Prostate gland (tissue), 2 donors: Measurements from ENCODE around the gene ADGRB3. TPM values are rescaled to one million over a fixed set of nuclear protein-coding genes. Genes with fewer than 3 reads are reported as not detected.
A peak's percentile ranks its signal among the peaks of the same experiment; 100 is the strongest.

ENCODE experiments used
- DNase-seq: peaks from one replicate; pipeline ENCODE4 v3.0.0-alpha.2; 2019; ENCODE audit warnings: low spot score
- H3K27ac ChIP-seq, 2 donors: fragments of 200-600 bp; sonication (generic); 2 replicates each; pipeline ENCODE4 v1.5.1; 2017 to 2019
- H3K27me3 ChIP-seq: fragments of 200-600 bp; sonication (generic); replicated peaks from 2 replicates; pipeline ENCODE4 v1.5.1; 2019; ENCODE audit not compliant: insufficient read depth
- H3K36me3 ChIP-seq, 2 donors: fragments of 200-600 bp; sonication (generic); 1 replicate in 1 of 2; 2 replicates in 1 of 2; pipeline versions ENCODE4 v1.5.1 to v1.8.1; 2017 to 2019
- H3K4me1 ChIP-seq: fragments of 200-600 bp; sonication (generic); replicated peaks from 2 replicates; pipeline ENCODE4 v1.5.1; 2019
- H3K4me3 ChIP-seq, 2 donors: fragments of 200-600 bp; sonication (generic); 2 replicates each; pipeline ENCODE4 v1.5.1; 2017 to 2019
- H3K9me3 ChIP-seq: fragments of 200-600 bp; sonication (generic); 2 replicates; pipeline ENCODE4 v1.5.1; 2017
- POLR2A ChIP-seq: fragments of 450-650 bp; IDR thresholded peaks from one replicate; pipeline ENCODE4 v1.6.1; 2016; ENCODE audit warnings: antibody characterized with exemption, mild to moderate bottlenecking
- POLR2AphosphoS5 ChIP-seq: sonication (generic); formaldehyde crosslinking; IDR thresholded peaks from one replicate; pipeline ENCODE4 v1.6.1; 2017; ENCODE audit warnings: antibody characterized with exemption
- WGBS: methylation state at CpG from one replicate; pipeline ENCODE4 v1.1.5; 2018; 5-methylcytosine and 5-hydroxymethylcytosine counted together
- intact Hi-C: fragments of 100-400 bp; cut with DNase I; formaldehyde crosslinking; loops from one replicate; pipeline ENCODE4 v1.14.2; 2022
- total RNA-seq, 2 donors: library from RNA; depleted of rRNA; stranded (reverse); fragments of >200 nt; gene quantifications; one replicate each; pipeline ENCODE4 v1.1.0, GENCODE V29; 2016
- TF ChIP-seq, protein P1 (sequence below), 4 experiments: fragments of 200-600 bp in 2 of 4; fragments of 450-650 bp in 2 of 4; sonication (generic) in 2 of 4; IDR thresholded peaks; 1 replicate in 3 of 4; 2 replicates in 1 of 4; pipeline ENCODE4 v1.5.1; 2016 to 2019; ENCODE audit warnings: antibody characterized with exemption in 4 of 4, mild to moderate bottlenecking in 2 of 4, moderate library complexity in 2 of 4

ADGRB3 gene
- total RNA-seq, 2 donors from 2014 or later: 0.59 to 3.1 TPM

DNA sequence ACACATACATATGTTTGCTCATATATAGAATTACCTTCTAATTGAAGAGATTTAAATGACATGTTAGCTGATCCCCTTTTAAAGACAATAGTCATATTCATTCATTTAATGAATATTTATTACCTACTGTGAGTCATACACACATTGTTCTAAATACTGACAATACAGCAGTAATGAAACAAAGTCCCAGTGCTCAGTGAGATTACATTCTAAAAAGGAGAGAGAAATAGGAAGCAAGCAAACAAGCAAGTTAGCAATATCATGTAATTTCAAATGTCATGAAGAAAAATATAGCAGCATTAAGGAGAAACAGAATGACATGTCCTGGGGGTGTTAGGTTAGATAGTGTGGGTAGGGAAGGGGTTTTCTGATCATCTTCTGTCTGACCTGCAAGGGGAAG, 136.3 kb downstream of the ADGRB3 start:
- H3K4me1 ChIP-seq: no peaks in the 10 kb centered on the region
- H3K36me3 ChIP-seq: no peaks in the 10 kb centered on the region
- no peak for DNase-seq
- H3K9me3 ChIP-seq: no peaks in the 10 kb centered on the region
- no peaks in the 10 kb centered on the region for H3K27me3 ChIP-seq
- intact Hi-C loops: no loop called here
- no peak overlapping the region for H3K4me3 ChIP-seq
- no peak overlapping the region for H3K27ac ChIP-seq
- TF ChIP-seq, protein P1, sequence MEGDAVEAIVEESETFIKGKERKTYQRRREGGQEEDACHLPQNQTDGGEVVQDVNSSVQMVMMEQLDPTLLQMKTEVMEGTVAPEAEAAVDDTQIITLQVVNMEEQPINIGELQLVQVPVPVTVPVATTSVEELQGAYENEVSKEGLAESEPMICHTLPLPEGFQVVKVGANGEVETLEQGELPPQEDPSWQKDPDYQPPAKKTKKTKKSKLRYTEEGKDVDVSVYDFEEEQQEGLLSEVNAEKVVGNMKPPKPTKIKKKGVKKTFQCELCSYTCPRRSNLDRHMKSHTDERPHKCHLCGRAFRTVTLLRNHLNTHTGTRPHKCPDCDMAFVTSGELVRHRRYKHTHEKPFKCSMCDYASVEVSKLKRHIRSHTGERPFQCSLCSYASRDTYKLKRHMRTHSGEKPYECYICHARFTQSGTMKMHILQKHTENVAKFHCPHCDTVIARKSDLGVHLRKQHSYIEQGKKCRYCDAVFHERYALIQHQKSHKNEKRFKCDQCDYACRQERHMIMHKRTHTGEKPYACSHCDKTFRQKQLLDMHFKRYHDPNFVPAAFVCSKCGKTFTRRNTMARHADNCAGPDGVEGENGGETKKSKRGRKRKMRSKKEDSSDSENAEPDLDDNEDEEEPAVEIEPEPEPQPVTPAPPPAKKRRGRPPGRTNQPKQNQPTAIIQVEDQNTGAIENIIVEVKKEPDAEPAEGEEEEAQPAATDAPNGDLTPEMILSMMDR (IDR thresholded peaks at IDR 0.05): no peak
- TF ChIP-seq POLR2A (no peak), POLR2AphosphoS5 (no peak)

DNA sequence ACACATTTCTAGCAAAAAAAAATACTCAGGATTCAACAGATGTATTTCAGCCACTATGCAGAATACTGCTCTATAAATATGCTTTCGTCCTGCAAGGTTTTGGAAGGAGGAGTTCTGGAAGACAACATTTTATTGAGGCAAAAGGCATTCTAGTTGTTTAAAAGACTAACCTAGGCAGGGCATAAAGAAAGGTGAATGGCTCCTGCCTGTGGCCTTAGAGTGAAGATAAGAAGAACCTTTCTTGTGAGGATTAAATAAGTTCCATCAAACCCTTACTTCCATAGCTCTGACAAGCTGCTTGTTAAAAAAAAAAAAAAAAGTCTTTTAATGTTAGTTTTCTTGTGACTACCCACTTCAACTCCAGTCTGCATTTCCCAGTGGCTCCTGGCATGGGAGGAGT, 139.8 kb downstream of the ADGRB3 start:
- H3K36me3 ChIP-seq: no peaks in the 10 kb centered on the region
- H3K9me3 ChIP-seq: no peaks in the 10 kb centered on the region
- no peaks in the 10 kb centered on the region for H3K27me3 ChIP-seq
- no peak for DNase-seq
- TF ChIP-seq POLR2A (no peak), POLR2AphosphoS5 (no peak)
- TF ChIP-seq, protein P1 (IDR thresholded peaks at IDR 0.05): no peak
- 47% methylated on average over 1 of the region's 1 CpG for WGBS
- no peak overlapping the region for H3K4me3 ChIP-seq
- H3K4me1 ChIP-seq: no peaks in the 10 kb centered on the region
- H3K27ac ChIP-seq: no peak overlapping the region
- intact Hi-C loops: loop anchor here (5.0 kb wide), 1 partner anchor 138 kb away; the partner anchor contains the start of gene ADGRB3

DNA sequence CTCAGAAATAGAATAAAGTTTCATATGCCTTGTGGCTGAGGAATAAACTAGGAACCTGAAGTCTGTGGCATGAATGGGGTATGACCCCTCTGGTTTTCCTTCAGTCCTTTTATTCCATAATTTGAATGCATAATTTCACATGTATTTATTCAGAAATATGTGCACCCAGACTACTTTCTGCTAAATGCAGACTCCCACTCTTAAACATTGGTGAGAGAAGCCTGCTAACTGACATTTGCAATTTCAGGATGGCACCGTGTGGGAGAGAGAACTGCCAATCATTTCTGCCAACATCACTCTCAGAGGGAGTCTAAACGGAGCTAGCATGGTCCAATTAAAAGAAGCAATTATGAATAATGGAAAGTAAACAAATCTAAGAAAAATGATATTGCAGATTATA, 141.3 kb downstream of the ADGRB3 start:
- no peak overlapping the region for H3K4me3 ChIP-seq
- H3K36me3 ChIP-seq: no peaks in the 10 kb centered on the region
- WGBS: 52% methylated on average over 2 of the region's 2 CpGs
- H3K4me1 ChIP-seq: no peaks in the 10 kb centered on the region
- no peak for DNase-seq
- no peaks in the 10 kb centered on the region for H3K27me3 ChIP-seq
- no peak overlapping the region for H3K27ac ChIP-seq
- TF ChIP-seq POLR2AphosphoS5 (no peak), POLR2A (no peak)
- TF ChIP-seq, protein P1 (IDR thresholded peaks at IDR 0.05): no peak
- intact Hi-C loops: loop anchor here (5.0 kb wide), 1 partner anchor 139 kb away; the partner anchor contains the start of gene ADGRB3
- no peaks in the 10 kb centered on the region for H3K9me3 ChIP-seq

DNA sequence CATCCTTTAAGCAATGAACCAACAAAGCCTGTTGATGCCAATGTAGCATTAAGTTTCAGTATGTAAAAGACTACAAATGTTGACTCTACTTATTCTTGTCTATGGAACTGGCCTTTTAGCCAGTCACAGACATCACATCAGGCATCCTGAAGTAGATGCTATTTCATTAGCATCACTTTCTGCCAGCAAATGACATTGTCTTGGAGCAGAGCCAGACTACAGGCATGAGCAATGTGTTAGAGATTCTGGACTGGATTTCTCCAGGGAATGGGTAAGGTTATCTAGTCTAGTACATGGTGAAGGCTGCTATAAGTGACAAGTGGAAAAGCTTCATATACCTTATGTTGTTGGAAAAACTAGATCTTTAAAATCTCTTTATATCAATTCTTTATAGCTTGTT, 142.9 kb downstream of the ADGRB3 start:
- Histone ChIP-seq H3K4me1 (no peaks in the 10 kb centered on the region), H3K9me3 (no peaks in the 10 kb centered on the region), H3K27me3 (no peaks in the 10 kb centered on the region), H3K4me3 (no peak overlapping the region), H3K27ac (no peak overlapping the region), H3K36me3 (no peaks in the 10 kb centered on the region)
- intact Hi-C loops: loop anchor here (5.0 kb wide), 1 partner anchor 141 kb away; the partner anchor contains the start of gene ADGRB3
- no peak for TF ChIP-seq POLR2A
- TF ChIP-seq, protein P1 (IDR thresholded peaks at IDR 0.05): no peak
- TF ChIP-seq POLR2AphosphoS5: no peak
- no peak for DNase-seq

DNA sequence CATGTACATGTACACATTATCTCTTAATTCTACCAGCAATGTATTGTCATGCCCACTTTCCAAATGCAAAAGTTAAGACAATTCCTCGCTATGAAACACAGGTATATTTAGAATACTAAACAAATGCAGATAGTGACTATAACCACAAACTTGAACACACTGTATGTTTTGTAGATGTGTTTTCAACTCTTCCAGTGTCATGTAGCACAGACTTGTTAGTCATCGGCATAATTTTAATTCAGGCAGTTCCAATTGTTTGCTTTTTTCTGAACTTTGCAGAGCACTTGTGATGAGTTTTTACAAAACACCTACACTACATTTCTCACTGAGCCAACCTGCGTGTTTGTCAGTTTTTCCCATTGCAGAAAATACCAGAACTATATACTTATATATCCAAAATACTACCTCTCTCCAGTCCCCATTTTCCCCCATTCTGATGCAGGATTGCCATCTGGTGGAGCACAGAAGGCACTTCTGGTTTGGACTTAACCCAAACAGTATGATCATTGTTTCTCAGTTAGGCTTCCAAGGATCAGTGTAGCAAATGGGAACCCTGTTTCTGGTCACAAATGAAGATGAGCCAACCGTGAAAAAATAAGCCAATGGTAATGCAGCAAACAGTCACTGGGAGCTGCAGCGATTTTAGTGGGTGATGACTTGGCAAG, 143.4 kb downstream of the ADGRB3 start:
- no peaks in the 10 kb centered on the region for H3K36me3 ChIP-seq
- no peak overlapping the region for H3K27ac ChIP-seq
- intact Hi-C loops: loop anchor here (5.0 kb wide), 1 partner anchor 141 kb away; the partner anchor contains the start of gene ADGRB3
- WGBS: 51% methylated on average over 5 of the region's 5 CpGs
- H3K27me3 ChIP-seq: no peaks in the 10 kb centered on the region
- DNase-seq: no peak
- no peaks in the 10 kb centered on the region for H3K9me3 ChIP-seq
- TF ChIP-seq POLR2A: no peak
- TF ChIP-seq, protein P1 (IDR thresholded peaks at IDR 0.05): peak in 1 of 4 experiments; percentile 10
- no peak for TF ChIP-seq POLR2AphosphoS5
- H3K4me1 ChIP-seq: no peaks in the 10 kb centered on the region
- H3K4me3 ChIP-seq: no peak overlapping the region
